Fibroblast of lung (primary cell): ENCODE results near the gene INMT. TPM values are rescaled to one million over a fixed set of nuclear protein-coding genes. Genes with fewer than 3 reads are reported as not detected.

Experiments
- DNase-seq, 2 donors: peaks; one replicate each; pipeline versions ENCODE4 v3.0.0 to v3.0.0-alpha.2; 2010; ENCODE audit warnings: low read depth in 2 of 2
- H2AFZ ChIP-seq: 2 replicates; pipeline ENCODE4 v1.5.1; 2012; ENCODE audit warnings: low read length, control low read depth, inconsistent platforms
- H3K27ac ChIP-seq: 2 replicates; pipeline ENCODE4 v1.5.1; 2011; ENCODE audit warnings: low read length, control low read depth; ENCODE audit not compliant: insufficient read depth
- H3K27me3 ChIP-seq: 2 replicates; pipeline ENCODE4 v1.5.1; 2011; ENCODE audit warnings: mild to moderate bottlenecking, low read length; ENCODE audit not compliant: control insufficient read depth, insufficient read depth
- H3K36me3 ChIP-seq: 2 replicates; pipeline ENCODE4 v1.5.1; 2011; ENCODE audit warnings: low read length; ENCODE audit not compliant: control insufficient read depth, insufficient read depth
- H3K4me1 ChIP-seq: 2 replicates; pipeline ENCODE4 v1.5.1; 2011; ENCODE audit warnings: low read length; ENCODE audit not compliant: control insufficient read depth, insufficient read depth; ENCODE audit errors: extremely low read depth
- H3K4me2 ChIP-seq: 2 replicates; pipeline ENCODE4 v1.5.1; 2011; ENCODE audit warnings: low read length, control low read depth; ENCODE audit not compliant: insufficient read depth; ENCODE audit errors: extremely low read depth
- H3K4me3 ChIP-seq, 4 experiments: fragments of 200-600 bp in 1 of 4; sonication (generic) in 1 of 4; replicated peaks in 1 of 4; 2 replicates each; pipeline ENCODE4 v1.5.1; 2011 to 2016; ENCODE audit warnings: low read length in 4 of 4, low read depth in 3 of 4, mild to moderate bottlenecking in 3 of 4, control low read depth in 2 of 4, inconsistent platforms in 1 of 4, mixed read lengths in 1 of 4; ENCODE audit not compliant: insufficient read depth in 1 of 4; ENCODE audit errors: control extremely low read depth in 1 of 4
- H3K79me2 ChIP-seq: 2 replicates; pipeline ENCODE4 v1.5.1; 2012; ENCODE audit warnings: mild to moderate bottlenecking, low read length, inconsistent platforms; ENCODE audit not compliant: control insufficient read depth, insufficient read depth
- H3K9ac ChIP-seq: 2 replicates; pipeline ENCODE4 v1.5.1; 2011; ENCODE audit warnings: mild to moderate bottlenecking, low read length, control low read depth; ENCODE audit not compliant: insufficient read depth
- H3K9me3 ChIP-seq: 2 replicates; pipeline ENCODE4 v1.5.1; 2012; ENCODE audit warnings: low read depth, low read length; ENCODE audit not compliant: control insufficient read depth, insufficient read depth
- H4K20me1 ChIP-seq: 2 replicates; pipeline ENCODE4 v1.5.1; 2011; ENCODE audit warnings: low read length; ENCODE audit not compliant: control insufficient read depth, insufficient read depth; ENCODE audit errors: extremely low read depth
- EZH2 ChIP-seq: IDR thresholded peaks from 2 replicates; pipeline ENCODE4 v1.5.1; 2012; ENCODE audit warnings: low read length, control low read depth, mild to moderate bottlenecking; ENCODE audit errors: missing control alignments
- polyA plus RNA-seq, 2 donors: library from polyadenylated mRNA; depleted of rRNA in 1 of 2; stranded (reverse) in 1 of 2; unstranded in 1 of 2; fragments of >200 nt; gene quantifications; 2 replicates each; pipeline ENCODE4 v1.2.1, GENCODE V29; 2011 to 2012; ENCODE audit warnings: missing spikeins in 1 of 2
- total RNA-seq: library from RNA; depleted of rRNA; stranded (reverse); fragments of >200 nt; gene quantifications from 2 replicates; pipeline ENCODE4 v1.2.1, GENCODE V29; 2014
- TF ChIP-seq, protein P1 (sequence below), 2 donors: IDR thresholded peaks in 1 of 2; conservative IDR thresholded peaks in 1 of 2; 1 replicate in 1 of 2; 2 replicates in 1 of 2; pipeline ENCODE4 v1.5.1; 2011 to 2012; ENCODE audit warnings: low read length in 2 of 2, control low read depth in 1 of 2, inconsistent platforms in 1 of 2, low read depth in 1 of 2, mild to moderate bottlenecking in 1 of 2

INMT gene
- total and polyA plus RNA-seq, 2 donors (not counting 1 experiment from before 2014, with no cell fraction given) = 75.8 to 237 TPM

DNA sequence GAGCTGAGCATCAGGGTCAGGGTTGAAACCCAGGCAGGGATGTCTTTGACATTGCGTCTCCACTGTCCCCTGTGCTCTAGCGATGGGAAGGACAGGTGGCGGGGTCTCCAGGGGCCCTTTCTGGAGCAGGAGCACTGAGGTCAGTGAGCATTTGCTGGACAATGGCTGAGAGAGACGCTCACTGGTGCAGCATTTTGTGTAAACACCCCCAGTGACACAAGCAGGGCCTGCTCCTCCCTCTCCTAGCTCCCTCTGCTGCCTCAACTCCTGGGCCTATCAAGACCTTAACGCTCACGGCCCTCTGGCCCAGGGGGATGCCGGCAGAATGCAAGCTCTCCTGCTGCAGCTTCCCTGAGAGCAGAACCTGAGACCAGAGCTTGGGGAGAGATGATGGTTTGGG lies 17.4 kb upstream of the INMT start:
- no peak for TF ChIP-seq EZH2
- TF ChIP-seq, protein P1, sequence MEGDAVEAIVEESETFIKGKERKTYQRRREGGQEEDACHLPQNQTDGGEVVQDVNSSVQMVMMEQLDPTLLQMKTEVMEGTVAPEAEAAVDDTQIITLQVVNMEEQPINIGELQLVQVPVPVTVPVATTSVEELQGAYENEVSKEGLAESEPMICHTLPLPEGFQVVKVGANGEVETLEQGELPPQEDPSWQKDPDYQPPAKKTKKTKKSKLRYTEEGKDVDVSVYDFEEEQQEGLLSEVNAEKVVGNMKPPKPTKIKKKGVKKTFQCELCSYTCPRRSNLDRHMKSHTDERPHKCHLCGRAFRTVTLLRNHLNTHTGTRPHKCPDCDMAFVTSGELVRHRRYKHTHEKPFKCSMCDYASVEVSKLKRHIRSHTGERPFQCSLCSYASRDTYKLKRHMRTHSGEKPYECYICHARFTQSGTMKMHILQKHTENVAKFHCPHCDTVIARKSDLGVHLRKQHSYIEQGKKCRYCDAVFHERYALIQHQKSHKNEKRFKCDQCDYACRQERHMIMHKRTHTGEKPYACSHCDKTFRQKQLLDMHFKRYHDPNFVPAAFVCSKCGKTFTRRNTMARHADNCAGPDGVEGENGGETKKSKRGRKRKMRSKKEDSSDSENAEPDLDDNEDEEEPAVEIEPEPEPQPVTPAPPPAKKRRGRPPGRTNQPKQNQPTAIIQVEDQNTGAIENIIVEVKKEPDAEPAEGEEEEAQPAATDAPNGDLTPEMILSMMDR (conservative IDR thresholded peaks at IDR 0.05 in 1 of 2, IDR thresholded peaks at IDR 0.05 in 1 of 2; ENCODE audit: low read depth in 1 of 2, low read length in 2 of 2) = no peak

DNA sequence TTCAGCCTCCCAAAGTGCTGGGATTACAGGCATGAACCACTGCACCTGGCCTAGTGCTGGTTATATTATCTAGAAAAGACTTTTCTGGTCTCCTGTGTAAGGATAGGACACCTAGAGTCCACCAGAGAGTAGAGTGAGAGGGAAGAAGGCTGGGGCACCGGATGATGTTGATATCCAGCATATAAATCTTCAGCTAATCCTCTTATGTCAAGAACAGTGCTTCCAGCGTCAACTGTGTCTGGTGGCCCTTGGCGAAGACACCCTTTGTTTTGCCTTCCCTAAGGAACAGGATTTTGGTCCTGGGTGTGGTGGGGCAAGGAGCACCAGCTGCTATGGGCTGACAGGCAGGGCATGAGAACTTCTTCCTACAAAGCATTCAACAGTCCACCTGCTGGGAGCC lies 16.3 kb upstream of the INMT start:
- Histone ChIP-seq H3K27ac (no peak overlapping the region), H3K36me3 (no peaks in the 10 kb centered on the region), H2AFZ (no peak overlapping the region), H3K4me3 (no peak overlapping the region), H3K9ac (no peak overlapping the region), H3K4me1 (no peaks in the 10 kb centered on the region), H3K79me2 (no peaks in the 10 kb centered on the region), H3K27me3 (peaks cover 20% of the 10 kb centered on the region), H4K20me1 (no peaks in the 10 kb centered on the region), H3K4me2 (no peak overlapping the region), H3K9me3 (no peaks in the 10 kb centered on the region)
- no peak for DNase-seq
- TF ChIP-seq, protein P1 (conservative IDR thresholded peaks at IDR 0.05 in 1 of 2, IDR thresholded peaks at IDR 0.05 in 1 of 2; ENCODE audit: low read depth in 1 of 2, low read length in 2 of 2) = no peak

More for the DNA sequence above, 17.4 kb upstream of the INMT start:
- Histone ChIP-seq H3K4me1 (no peaks in the 10 kb centered on the region), H3K9me3 (no peaks in the 10 kb centered on the region), H3K27ac (no peak overlapping the region), H3K4me2 (no peak overlapping the region), H3K36me3 (no peaks in the 10 kb centered on the region), H3K4me3 (no peak overlapping the region), H4K20me1 (no peaks in the 10 kb centered on the region), H3K9ac (no peak overlapping the region), H3K79me2 (no peaks in the 10 kb centered on the region), H2AFZ (no peak overlapping the region), H3K27me3 (peaks cover 23% of the 10 kb centered on the region)
- DNase-seq = no peak

DNA sequence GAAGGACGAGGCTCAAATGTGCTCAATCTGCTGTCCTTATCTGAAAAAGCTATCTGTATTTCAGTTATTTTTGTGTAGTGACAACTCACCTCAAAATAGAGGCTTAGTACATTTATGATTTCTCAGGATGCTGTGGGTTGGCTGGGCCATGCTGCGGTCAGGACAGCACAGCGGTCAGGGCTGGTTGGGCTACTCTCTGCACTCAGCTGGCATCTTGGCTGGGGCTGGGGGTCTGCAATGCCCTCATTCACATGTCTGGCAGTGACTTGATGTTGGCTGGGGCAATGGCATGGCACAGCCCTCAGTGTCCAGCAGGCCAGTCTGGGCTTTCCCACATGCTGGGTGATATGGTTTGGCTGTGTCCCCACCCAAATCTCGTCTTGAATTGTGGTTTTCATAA lies 15.6 kb upstream of the INMT start:
- TF ChIP-seq EZH2 = no peak
- TF ChIP-seq, protein P1 (conservative IDR thresholded peaks at IDR 0.05 in 1 of 2, IDR thresholded peaks at IDR 0.05 in 1 of 2; ENCODE audit: low read depth in 1 of 2, low read length in 2 of 2) = no peak
- H3K4me1 ChIP-seq = no peaks in the 10 kb centered on the region
- H4K20me1 ChIP-seq = no peaks in the 10 kb centered on the region
- H3K4me3 ChIP-seq = no peak overlapping the region
- H3K27ac ChIP-seq = no peak overlapping the region
- H3K4me2 ChIP-seq = no peak overlapping the region
- no peaks in the 10 kb centered on the region for H3K79me2 ChIP-seq
- H3K27me3 ChIP-seq = peaks cover 16% of the 10 kb centered on the region
- DNase-seq = no peak
- H3K36me3 ChIP-seq = no peaks in the 10 kb centered on the region
- H3K9ac ChIP-seq = no peak overlapping the region
- no peaks in the 10 kb centered on the region for H3K9me3 ChIP-seq
- H2AFZ ChIP-seq = no peak overlapping the region
